Smooth muscle cell (in vitro differentiated cells): ENCODE results near the gene ATP10A. TPM values are rescaled to one million over a fixed set of nuclear protein-coding genes. Genes with fewer than 3 reads are reported as not detected.

ENCODE experiments used
- DNase-seq: peaks from one replicate; lab custom pipeline; 2025; ENCODE audit not compliant: unreplicated experiment; lab: John Stamatoyannopoulos, UW
- H2AFZ ChIP-seq: fragments of 200-600 bp; sonication (generic); 2 replicates; pipeline ENCODE4 v1.6.0; 2016; ENCODE audit warnings: antibody characterized with exemption, low read depth, mild to moderate bottlenecking
- H3F3A ChIP-seq: fragments of 200-600 bp; sonication (generic); 2 replicates; pipeline ENCODE4 v1.6.0; 2017; ENCODE audit warnings: antibody characterized with exemption, low read depth
- H3K27ac ChIP-seq: fragments of 200-600 bp; sonication (generic); 2 replicates; pipeline ENCODE4 v1.5.1; 2016; ENCODE audit warnings: low read depth, mild to moderate bottlenecking
- H3K27me3 ChIP-seq: fragments of 200-600 bp; sonication (generic); 2 replicates; pipeline ENCODE4 v1.6.1; 2016; ENCODE audit warnings: low read depth, mild to moderate bottlenecking
- H3K36me3 ChIP-seq: fragments of 200-600 bp; sonication (generic); 2 replicates; pipeline ENCODE4 v1.5.1; 2016; ENCODE audit warnings: low read depth
- H3K4me1 ChIP-seq: fragments of 200-600 bp; sonication (generic); 2 replicates; pipeline ENCODE4 v1.5.1; 2016; ENCODE audit warnings: low read depth
- H3K4me2 ChIP-seq: fragments of 200-600 bp; sonication (generic); 2 replicates; pipeline ENCODE4 v1.6.0; 2016; ENCODE audit warnings: mild to moderate bottlenecking
- H3K4me3 ChIP-seq: fragments of 200-600 bp; sonication (generic); 2 replicates; pipeline ENCODE4 v1.5.1; 2016; ENCODE audit warnings: mild to moderate bottlenecking
- H3K79me2 ChIP-seq: fragments of 200-600 bp; sonication (generic); 2 replicates; pipeline ENCODE4 v1.6.0; 2016; ENCODE audit warnings: low read depth, mild to moderate bottlenecking
- H3K9ac ChIP-seq: fragments of 200-600 bp; sonication (generic); 2 replicates; pipeline ENCODE4 v1.6.0; 2016; ENCODE audit warnings: low read depth
- H3K9me3 ChIP-seq: fragments of 200-600 bp; sonication (generic); replicated peaks from 2 replicates; pipeline ENCODE4 v1.5.1; 2016; ENCODE audit warnings: low read depth
- H4K20me1 ChIP-seq: fragments of 200-600 bp; sonication (generic); 2 replicates; pipeline ENCODE4 v1.6.0; 2016; ENCODE audit warnings: low read depth
- WGBS: methylation state at CpG from one replicate; pipeline ENCODE4 v1.1.7; 2016; ENCODE audit warnings: low lambda C conversion rate; 5-methylcytosine and 5-hydroxymethylcytosine counted together
- polyA plus RNA-seq: library from polyadenylated mRNA; unstranded; fragments of >200 nt; fragmentation: Nextera tagmentation; extraction: Ambion mirVana; gene quantifications from 2 replicates; pipeline ENCODE4 v1.2.1, GENCODE V29; 2016
- total RNA-seq: library from RNA; depleted of rRNA; stranded (reverse); fragments of >200 nt; gene quantifications from 2 replicates; pipeline ENCODE4 v1.2.3, GENCODE V29; 2014
- TF ChIP-seq, protein P1 (sequence below): fragments of 200-600 bp; sonication (generic); IDR thresholded peaks from 2 replicates; pipeline ENCODE4 v1.5.1; 2017; ENCODE audit warnings: borderline replicate concordance, mild to moderate bottlenecking, antibody characterized with exemption; ENCODE audit not compliant: insufficient read depth, poor library complexity, severe bottlenecking

Gene ATP10A
- total and polyA plus RNA-seq, 2 experiments from 2014 or later: 10.6 to 12.3 TPM

DNA sequence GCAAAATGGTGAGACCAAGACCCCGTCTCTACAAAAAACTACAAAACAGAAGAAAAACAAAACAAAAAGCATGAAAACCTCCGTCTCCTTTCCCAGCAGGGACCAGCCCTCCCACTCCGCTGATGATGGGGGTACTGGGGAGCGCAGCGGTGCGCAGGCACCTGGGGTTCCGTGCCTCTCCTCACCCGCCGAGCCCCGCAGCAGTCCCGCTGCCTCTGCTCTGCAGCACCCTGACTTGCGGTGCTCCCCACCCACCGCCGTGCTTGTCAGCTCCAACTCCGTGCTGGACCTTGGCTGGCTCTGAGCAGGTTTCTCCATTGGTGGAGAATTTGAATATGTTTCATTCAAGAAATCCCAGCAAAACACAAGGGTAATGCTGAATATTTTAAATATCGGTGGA is 46.7 kb upstream of the ATP10A start:
- no peaks in the 10 kb centered on the region for H3K36me3 ChIP-seq
- no peaks in the 10 kb centered on the region for H3F3A ChIP-seq
- H3K4me1 ChIP-seq: no peaks in the 10 kb centered on the region
- H4K20me1 ChIP-seq: no peaks in the 10 kb centered on the region
- H3K79me2 ChIP-seq: no peaks in the 10 kb centered on the region
- TF ChIP-seq, protein P1, sequence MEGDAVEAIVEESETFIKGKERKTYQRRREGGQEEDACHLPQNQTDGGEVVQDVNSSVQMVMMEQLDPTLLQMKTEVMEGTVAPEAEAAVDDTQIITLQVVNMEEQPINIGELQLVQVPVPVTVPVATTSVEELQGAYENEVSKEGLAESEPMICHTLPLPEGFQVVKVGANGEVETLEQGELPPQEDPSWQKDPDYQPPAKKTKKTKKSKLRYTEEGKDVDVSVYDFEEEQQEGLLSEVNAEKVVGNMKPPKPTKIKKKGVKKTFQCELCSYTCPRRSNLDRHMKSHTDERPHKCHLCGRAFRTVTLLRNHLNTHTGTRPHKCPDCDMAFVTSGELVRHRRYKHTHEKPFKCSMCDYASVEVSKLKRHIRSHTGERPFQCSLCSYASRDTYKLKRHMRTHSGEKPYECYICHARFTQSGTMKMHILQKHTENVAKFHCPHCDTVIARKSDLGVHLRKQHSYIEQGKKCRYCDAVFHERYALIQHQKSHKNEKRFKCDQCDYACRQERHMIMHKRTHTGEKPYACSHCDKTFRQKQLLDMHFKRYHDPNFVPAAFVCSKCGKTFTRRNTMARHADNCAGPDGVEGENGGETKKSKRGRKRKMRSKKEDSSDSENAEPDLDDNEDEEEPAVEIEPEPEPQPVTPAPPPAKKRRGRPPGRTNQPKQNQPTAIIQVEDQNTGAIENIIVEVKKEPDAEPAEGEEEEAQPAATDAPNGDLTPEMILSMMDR: no peak
- no peaks in the 10 kb centered on the region for H3K27me3 ChIP-seq
- no peaks in the 10 kb centered on the region for H3K9me3 ChIP-seq
- DNase-seq: no peak
- 97% methylated on average over 16 of the region's 16 CpGs for WGBS
- no peak overlapping the region for H2AFZ ChIP-seq
- H3K27ac ChIP-seq: no peak overlapping the region
- no peak overlapping the region for H3K4me3 ChIP-seq
- H3K9ac ChIP-seq: no peak overlapping the region
- H3K4me2 ChIP-seq: no peak overlapping the region

DNA sequence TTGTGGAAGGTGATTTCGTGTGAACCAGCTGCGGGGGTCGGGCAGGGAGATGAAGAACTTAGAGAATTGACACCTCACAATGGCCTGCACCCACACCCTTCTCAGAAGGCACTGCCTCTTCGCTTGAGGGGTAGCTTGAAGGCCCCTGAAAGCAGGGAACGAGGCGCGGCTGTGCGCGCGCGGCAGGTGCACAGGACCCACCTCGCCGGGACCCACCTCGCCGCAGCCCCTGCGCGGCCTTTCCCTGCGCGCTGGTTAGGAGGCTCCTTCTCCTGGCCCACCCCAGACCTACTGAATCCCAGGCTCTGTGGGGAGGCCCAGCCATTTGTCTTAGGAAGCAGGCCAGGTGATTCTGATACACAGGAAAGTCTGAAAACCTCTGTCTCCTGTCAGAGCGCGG is 46.2 kb upstream of the ATP10A start:
- DNase-seq: no peak
- H3K9me3 ChIP-seq: no peaks in the 10 kb centered on the region
- no peaks in the 10 kb centered on the region for H3F3A ChIP-seq
- H3K4me1 ChIP-seq: no peaks in the 10 kb centered on the region
- TF ChIP-seq, protein P1: no peak
- no peaks in the 10 kb centered on the region for H3K79me2 ChIP-seq
- WGBS: 92% methylated on average over 20 of the region's 21 CpGs
- no peaks in the 10 kb centered on the region for H3K36me3 ChIP-seq
- no peaks in the 10 kb centered on the region for H4K20me1 ChIP-seq
- no peak overlapping the region for H3K4me3 ChIP-seq
- no peak overlapping the region for H2AFZ ChIP-seq
- H3K9ac ChIP-seq: no peak overlapping the region
- H3K4me2 ChIP-seq: no peak overlapping the region
- no peak overlapping the region for H3K27ac ChIP-seq
- H3K27me3 ChIP-seq: no peaks in the 10 kb centered on the region

DNA sequence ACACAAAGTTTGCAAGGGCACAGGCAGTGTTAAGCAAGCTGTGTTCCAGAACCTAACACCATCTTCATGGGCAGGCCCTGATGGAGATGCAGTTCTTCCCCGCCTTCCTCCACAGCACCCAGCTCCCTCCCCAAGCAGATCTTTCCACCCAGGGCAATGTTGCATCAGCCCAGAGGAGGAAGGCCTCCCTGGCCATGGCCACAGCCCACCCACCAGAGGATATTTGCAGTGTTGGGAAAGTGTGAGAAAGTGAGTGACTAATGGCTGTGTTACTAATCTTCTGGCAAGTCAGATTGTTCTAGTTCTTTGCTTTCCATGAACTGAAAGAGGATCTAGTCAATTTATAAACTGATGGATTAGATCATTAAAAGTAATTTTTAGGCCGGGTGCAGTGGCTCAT is 42.0 kb upstream of the ATP10A start:
- no peak overlapping the region for H2AFZ ChIP-seq
- no peak overlapping the region for H3K4me3 ChIP-seq
- H3K9me3 ChIP-seq: no peaks in the 10 kb centered on the region
- WGBS: 52% methylated on average over 2 of the region's 2 CpGs
- no peaks in the 10 kb centered on the region for H4K20me1 ChIP-seq
- H3K4me1 ChIP-seq: no peaks in the 10 kb centered on the region
- DNase-seq: no peak
- H3F3A ChIP-seq: no peaks in the 10 kb centered on the region
- no peaks in the 10 kb centered on the region for H3K36me3 ChIP-seq
- no peaks in the 10 kb centered on the region for H3K27me3 ChIP-seq
- H3K4me2 ChIP-seq: no peak overlapping the region
- no peak overlapping the region for H3K27ac ChIP-seq
- TF ChIP-seq, protein P1: no peak
- H3K79me2 ChIP-seq: no peaks in the 10 kb centered on the region
- H3K9ac ChIP-seq: no peak overlapping the region

DNA sequence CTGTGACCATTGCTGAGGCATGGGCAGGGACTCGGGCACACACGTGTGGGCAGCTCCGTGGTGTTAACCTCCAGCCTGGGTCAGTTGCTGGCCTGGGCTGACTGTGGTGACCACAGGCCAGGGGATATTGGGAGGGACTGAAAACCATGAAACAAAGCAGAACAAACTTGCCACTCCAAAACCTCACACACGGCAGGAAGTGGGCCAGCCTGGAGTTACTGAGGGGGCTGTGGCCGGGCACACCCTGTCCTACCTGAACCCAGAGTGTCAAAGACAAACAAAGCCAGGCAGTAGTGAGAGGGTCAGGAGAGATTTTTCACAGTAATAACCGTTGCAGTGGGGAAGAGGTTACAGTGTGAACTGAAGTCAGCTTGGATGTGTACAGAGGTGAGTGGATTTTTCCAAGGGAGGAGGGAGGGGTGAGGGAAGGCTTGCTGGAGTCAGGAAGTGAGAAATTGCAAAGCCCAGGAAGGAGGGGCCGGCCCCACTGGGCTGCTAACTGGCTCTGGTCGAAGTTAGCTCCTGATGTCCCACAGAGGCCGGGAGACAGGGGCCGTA is 40.0 kb upstream of the ATP10A start:
- H3K4me3 ChIP-seq: no peak overlapping the region
- no peaks in the 10 kb centered on the region for H3K27me3 ChIP-seq
- TF ChIP-seq, protein P1: no peak
- no peak overlapping the region for H3K4me2 ChIP-seq
- H3F3A ChIP-seq: no peaks in the 10 kb centered on the region
- H3K27ac ChIP-seq: no peak overlapping the region
- no peaks in the 10 kb centered on the region for H4K20me1 ChIP-seq
- no peaks in the 10 kb centered on the region for H3K79me2 ChIP-seq
- 71% methylated on average over 10 of the region's 10 CpGs for WGBS
- H3K9ac ChIP-seq: no peak overlapping the region
- DNase-seq: no peak
- H3K36me3 ChIP-seq: no peaks in the 10 kb centered on the region
- H3K9me3 ChIP-seq: no peaks in the 10 kb centered on the region
- H3K4me1 ChIP-seq: no peaks in the 10 kb centered on the region
- H2AFZ ChIP-seq: no peak overlapping the region
